B cell (primary cell): ENCODE data around the gene UBALD2. TPM values are rescaled to one million over a fixed set of nuclear protein-coding genes. Genes with fewer than 3 reads are reported as not detected.
A peak's percentile ranks its signal among the peaks of the same experiment; 100 is the strongest.

Experiments used
- ATAC-seq: fragments of 200-7000 bp; cut with Tn5 transposase; one replicate; pipeline ENCODE4 v1.10.0; 2021; ENCODE audit warnings: low read depth, mild to moderate bottlenecking, moderate number of reproducible peaks, moderate library complexity
- CTCF ChIA-PET: fragments of 350-600 bp; sonication (Branson Sonifier 250); formaldehyde crosslinking; loops from one replicate; lab custom pipeline; 2021; ENCODE audit warnings: antibody characterized with exemption, inconsistent platforms; lab: Charles Lee
- POLR2A ChIA-PET: fragments of 350-600 bp; sonication (Branson Sonifier 250); formaldehyde crosslinking; loops from one replicate; lab custom pipeline; 2021; ENCODE audit warnings: antibody characterized with exemption; lab: Charles Lee
- DNase-seq: peaks from one replicate; pipeline ENCODE4 v3.0.0; 2013
- H2AFZ ChIP-seq: 2 replicates; pipeline ENCODE4 v1.6.1; 2012; ENCODE audit warnings: mild to moderate bottlenecking, low read depth, low read length; ENCODE audit not compliant: insufficient read depth, poor library complexity, severe bottlenecking
- H3K27ac ChIP-seq, 2 donors: 1 replicate in 1 of 2; 2 replicates in 1 of 2; pipeline ENCODE4 v1.5.1; 2012 to 2013; ENCODE audit warnings: low read length in 2 of 2, mild to moderate bottlenecking in 2 of 2, moderate library complexity in 1 of 2
- H3K27me3 ChIP-seq, 4 experiments: fragments of 200-600 bp in 1 of 4; sonication (generic) in 1 of 4; replicated peaks in 1 of 4; 1 replicate in 2 of 4; 2 replicates in 2 of 4; pipeline versions ENCODE4 v1.6.1 to v1.7.0; 2013 to 2016; ENCODE audit warnings: low read length in 3 of 4, mild to moderate bottlenecking in 2 of 4, mixed read lengths in 1 of 4, moderate library complexity in 1 of 4; ENCODE audit not compliant: insufficient read depth in 4 of 4, control insufficient read depth in 3 of 4; ENCODE audit errors: control extremely low read depth in 1 of 4
- H3K36me3 ChIP-seq, 2 experiments: replicated peaks in 1 of 2; 1 replicate in 1 of 2; 2 replicates in 1 of 2; pipeline versions ENCODE4 v1.6.1 to v1.7.1; 2013; ENCODE audit warnings: low read length in 1 of 2; ENCODE audit not compliant: insufficient read depth in 2 of 2, control insufficient read depth in 1 of 2; ENCODE audit errors: control extremely low read depth in 1 of 2, extremely low read depth in 1 of 2
- H3K4me1 ChIP-seq, 2 donors: fragments of 200-600 bp in 1 of 2; sonication (generic) in 1 of 2; 1 replicate in 1 of 2; 2 replicates in 1 of 2; pipeline versions ENCODE4 v1.5.1 to v1.6.1; 2013 to 2017; ENCODE audit warnings: low read length in 2 of 2; ENCODE audit not compliant: control insufficient read depth in 2 of 2, insufficient read depth in 2 of 2
- H3K4me2 ChIP-seq: replicated peaks from 2 replicates; pipeline ENCODE3; 2012; ENCODE audit warnings: mild to moderate bottlenecking, low read depth, low read length; ENCODE audit not compliant: poor library complexity, severe bottlenecking
- H3K4me3 ChIP-seq, 5 experiments: fragments of 200-600 bp in 1 of 5; sonication (generic) in 1 of 5; 1 replicate in 3 of 5; 2 replicates in 2 of 5; pipeline versions ENCODE4 v1.5.1 to v1.7.0; 2011 to 2016; ENCODE audit warnings: low read length in 4 of 5, mild to moderate bottlenecking in 4 of 5, low read depth in 2 of 5, control low read depth in 1 of 5, moderate library complexity in 1 of 5; ENCODE audit not compliant: insufficient read depth in 1 of 5; ENCODE audit errors: control extremely low read depth in 1 of 5, extremely low read depth in 1 of 5
- H3K79me2 ChIP-seq: fragments of 200-600 bp; sonication (generic); one replicate; pipeline ENCODE4 v1.6.0; 2016; ENCODE audit warnings: low read length; ENCODE audit not compliant: control insufficient read depth, insufficient read depth
- H3K9ac ChIP-seq: fragments of 200-600 bp; sonication (generic); 2 replicates; pipeline ENCODE4 v1.6.1; 2017; ENCODE audit warnings: mild to moderate bottlenecking, low read length, moderate library complexity
- H3K9me3 ChIP-seq, 3 donors: one replicate each; pipeline versions ENCODE4 v1.6.1 to v1.7.1; 2013; ENCODE audit warnings: low read length in 2 of 3; ENCODE audit not compliant: control insufficient read depth in 2 of 3, insufficient read depth in 1 of 3; ENCODE audit errors: control extremely low read depth in 1 of 3
- H4K20me1 ChIP-seq: 2 replicates; pipeline ENCODE4 v1.6.0; 2012; ENCODE audit warnings: mild to moderate bottlenecking, low read length; ENCODE audit not compliant: insufficient read depth, control insufficient read depth, poor library complexity, severe bottlenecking
- H3K27ac Mint-ChIP-seq: one replicate; pipeline ENCODE4 v1.8.0; 2021; ENCODE audit warnings: mixed read lengths
- H3K27me3 Mint-ChIP-seq: one replicate; pipeline ENCODE4 v1.8.0; 2021; ENCODE audit warnings: mixed read lengths
- H3K4me1 Mint-ChIP-seq: one replicate; pipeline ENCODE4 v1.8.0; 2021; ENCODE audit warnings: mixed read lengths
- H3K4me3 Mint-ChIP-seq: one replicate; pipeline ENCODE4 v1.8.0; 2021; ENCODE audit warnings: mixed read lengths
- H3K9me3 Mint-ChIP-seq: one replicate; pipeline ENCODE4 v1.8.0; 2022; ENCODE audit warnings: mixed read lengths; ENCODE audit not compliant: insufficient read depth
- CTCF ChIP-seq: fragments of 200-600 bp; IDR thresholded peaks from one replicate; pipeline ENCODE4 v1.8.0; 2022; ENCODE audit warnings: antibody characterized with exemption, mild to moderate bottlenecking
- EZH2 ChIP-seq: IDR thresholded peaks from 2 replicates; pipeline ENCODE4 v1.6.1; 2012; ENCODE audit warnings: borderline replicate concordance, low read depth, mild to moderate bottlenecking, moderate library complexity, low read length; ENCODE audit not compliant: insufficient read depth, poor library complexity, severe bottlenecking
- whole genome bisulfite sequencing: methylation state at CpG from one replicate; pipeline ENCODE4 v1.1.5; 2013; ENCODE audit warnings: missing lambda C conversion rate; ENCODE audit not compliant: insufficient coverage; 5-methylcytosine and 5-hydroxymethylcytosine counted together
- intact Hi-C: fragments of 100-400 bp; cut with micrococcal nuclease; formaldehyde crosslinking; loops from one replicate; pipeline ENCODE4 v1.10.0; 2022
- polyA plus RNA-seq: library from polyadenylated mRNA; depleted of rRNA; stranded (reverse); fragments of >200 nt; gene quantifications from 2 replicates; pipeline ENCODE4 v1.2.3, GENCODE V29; 2012
- total RNA-seq, 2 donors: library from RNA; stranded (reverse); fragments of 120-200 nt in 1 of 2; gene quantifications; 1 replicate in 1 of 2; 2 replicates in 1 of 2; pipeline versions ENCODE4 v1.2.3 to v1.2.4, GENCODE V29; 2013 to 2022

The UBALD2 gene
- total and polyA plus RNA-seq, 2 donors (not counting 1 experiment from before 2014, with no cell fraction given) = 78.9 to 155 TPM

DNA sequence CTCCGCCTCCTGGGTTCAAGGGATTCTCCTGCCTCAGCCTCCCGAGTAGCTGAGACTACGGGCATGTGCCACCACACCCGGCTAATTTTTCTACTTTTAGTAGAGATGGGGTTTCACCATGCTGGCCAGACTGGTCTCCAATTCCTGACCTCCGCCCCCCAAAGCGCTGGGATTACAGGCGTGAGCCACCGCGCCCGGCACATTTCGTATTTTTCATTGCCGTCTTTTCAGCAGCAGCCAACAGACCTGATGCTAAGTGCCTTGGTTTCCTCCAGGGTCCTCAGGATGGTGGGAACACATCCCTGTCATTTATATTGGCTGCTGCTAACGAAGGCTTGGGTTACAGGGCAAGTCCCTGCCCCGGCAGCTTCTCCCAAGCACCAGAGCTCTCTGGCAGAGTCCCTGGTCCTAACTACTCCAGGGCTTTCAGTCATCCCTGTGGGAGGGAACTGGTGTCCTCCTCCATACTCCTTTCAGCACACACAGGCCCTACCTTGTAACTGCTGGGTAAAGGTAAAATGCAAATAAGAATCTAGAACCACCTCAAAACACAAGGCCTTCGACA is 23.4 kb upstream of the UBALD2 start:
- DNase-seq = no peak
- intact Hi-C loops = loop anchor here (2.0 kb wide), 1 partner anchor 31 kb away; no protein-coding TSS in a partner anchor
- H3K27ac ChIP-seq = no peak overlapping the region
- H3K4me3 Mint-ChIP-seq = peak overlapping the region; percentile 88
- H2AFZ ChIP-seq = no peak overlapping the region
- H3K27ac Mint-ChIP-seq = no peak overlapping the region
- H3K27me3 Mint-ChIP-seq = peaks cover 38% of the 10 kb centered on the region
- peaks cover 0 to 5% (median 1%) of the 10 kb centered on the region in 3 donors for H3K9me3 ChIP-seq
- ChIA-PET CTCF (no interaction called here), POLR2A (no interaction called here)
- H3K4me1 Mint-ChIP-seq = peaks cover 20% of the 10 kb centered on the region
- no peak overlapping the region for H3K9ac ChIP-seq
- no peaks in the 10 kb centered on the region for H4K20me1 ChIP-seq
- H3K9me3 Mint-ChIP-seq = no peaks in the 10 kb centered on the region
- 99% methylated on average over 11 of the region's 15 CpGs for WGBS
- H3K36me3 ChIP-seq = no peaks in the 10 kb centered on the region
- H3K79me2 ChIP-seq = no peaks in the 10 kb centered on the region
- H3K4me3 ChIP-seq = no peak overlapping the region
- H3K4me1 ChIP-seq = peaks cover 24 to 28% of the 10 kb centered on the region in 2 donors
- H3K27me3 ChIP-seq = peaks cover 0 to 46% (median 26%) of the 10 kb centered on the region in 4 experiments
- TF ChIP-seq EZH2 (no peak), CTCF (no peak)
- ATAC-seq = no peak
- H3K4me2 ChIP-seq = peak overlapping the region; percentile 96
